T-helper 2 cell treated with Interferon-gamma antibody and Interleukin-4, amounts not matched to agents 5 μg/mL and 100 μg/mL, for 36 hours (primary cell): ENCODE results near the gene IGF1.
A peak's percentile ranks its signal among the peaks of the same experiment; 100 is the strongest.

Experiments
- DNase-seq: peaks from one replicate; pipeline ENCODE4 v3.0.0; 2021; ENCODE audit warnings: low spot score
- H3K27ac Mint-ChIP-seq: one replicate; pipeline ENCODE4 v1.8.0; 2021; ENCODE audit warnings: mild to moderate bottlenecking, mixed read lengths
- H3K27me3 Mint-ChIP-seq: one replicate; pipeline ENCODE4 v1.8.0; 2021; ENCODE audit warnings: low read depth, mixed read lengths
- H3K36me3 Mint-ChIP-seq: one replicate; pipeline ENCODE4 v1.8.0; 2021; ENCODE audit warnings: low read depth, mixed read lengths
- H3K4me1 Mint-ChIP-seq: one replicate; pipeline ENCODE4 v1.8.0; 2021; ENCODE audit warnings: low read depth, mixed read lengths
- H3K4me3 Mint-ChIP-seq: one replicate; pipeline ENCODE4 v1.8.0; 2022; ENCODE audit warnings: mild to moderate bottlenecking, moderate library complexity, mixed read lengths
- H3K9me3 Mint-ChIP-seq: one replicate; pipeline ENCODE4 v1.8.0; 2021; ENCODE audit warnings: mixed read lengths

Gene IGF1

DNA sequence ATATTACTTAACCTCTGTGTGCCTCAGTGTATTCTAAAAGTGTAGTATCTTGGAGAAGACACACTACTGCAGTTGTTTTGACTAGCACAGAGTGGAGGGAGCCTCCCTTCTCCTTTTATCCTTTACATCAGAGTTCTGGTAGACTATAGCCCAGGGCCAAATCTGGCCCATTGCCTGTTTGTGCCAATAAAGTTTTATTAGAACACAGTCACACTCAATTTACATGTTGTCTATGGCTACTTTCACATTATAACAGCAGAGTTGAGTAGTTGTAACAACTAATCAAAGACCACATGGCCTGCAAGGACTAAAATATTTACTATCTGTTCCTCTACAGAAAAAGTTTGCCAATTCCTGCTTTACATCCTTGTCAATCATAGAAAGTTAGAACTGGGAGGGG, 27.7 kb upstream of the IGF1 start:
- Mint-ChIP-seq H3K36me3 (no peaks in the 10 kb centered on the region), H3K27me3 (peaks cover 5% of the 10 kb centered on the region), H3K9me3 (no peaks in the 10 kb centered on the region), H3K4me1 (peaks cover 6% of the 10 kb centered on the region), H3K4me3 (no peak overlapping the region), H3K27ac (no peak overlapping the region)
- no peak for DNase-seq

- Mint-ChIP-seq H3K27me3 (peaks cover 5% of the 10 kb centered on the region), H3K4me1 (peaks cover under 1% of the 10 kb centered on the region), H3K27ac (no peak overlapping the region), H3K36me3 (no peaks in the 10 kb centered on the region), H3K4me3 (no peak overlapping the region), H3K9me3 (no peaks in the 10 kb centered on the region)
- no peak for DNase-seq
Observed at GRCh38 chr12:102507301-102507700, 26.9 kb upstream of the IGF1 start.

DNA sequence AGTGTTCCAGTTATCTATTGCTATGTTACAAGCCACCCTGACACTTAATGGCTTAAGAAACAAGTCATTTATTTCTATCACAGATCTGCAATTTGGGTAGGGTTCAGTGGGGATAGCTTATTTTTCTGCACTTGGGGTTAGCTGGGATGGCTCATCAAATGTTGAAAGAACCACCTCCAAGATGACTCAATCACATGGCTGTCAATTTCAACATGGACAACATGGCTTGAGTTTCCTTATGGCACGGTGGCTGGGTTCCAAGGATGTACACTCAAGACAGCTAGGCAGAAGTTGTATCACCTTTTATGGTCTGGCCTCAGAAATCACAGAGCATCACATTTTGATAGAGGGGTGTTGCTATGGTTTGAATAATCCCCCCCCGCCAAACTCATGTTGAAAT, 24.5 kb upstream of the IGF1 start:
- Mint-ChIP-seq H3K9me3 (no peaks in the 10 kb centered on the region), H3K36me3 (no peaks in the 10 kb centered on the region), H3K27me3 (peaks cover 16% of the 10 kb centered on the region), H3K4me3 (no peak overlapping the region), H3K27ac (no peak overlapping the region), H3K4me1 (no peaks in the 10 kb centered on the region)
- DNase-seq = no peak

- Mint-ChIP-seq H3K27ac (no peak overlapping the region), H3K27me3 (peaks cover 16% of the 10 kb centered on the region), H3K9me3 (no peaks in the 10 kb centered on the region), H3K36me3 (no peaks in the 10 kb centered on the region), H3K4me3 (no peak overlapping the region), H3K4me1 (no peaks in the 10 kb centered on the region)
- DNase-seq = no peak
Observed at GRCh38 chr12:102504280-102504679, 23.9 kb upstream of the IGF1 start.

- no peaks in the 10 kb centered on the region for H3K9me3 Mint-ChIP-seq
- peaks cover 16% of the 10 kb centered on the region for H3K27me3 Mint-ChIP-seq
- H3K27ac Mint-ChIP-seq = no peak overlapping the region
- H3K36me3 Mint-ChIP-seq = no peaks in the 10 kb centered on the region
- no peaks in the 10 kb centered on the region for H3K4me1 Mint-ChIP-seq
- no peak for DNase-seq
- no peak overlapping the region for H3K4me3 Mint-ChIP-seq
Observed at GRCh38 chr12:102503831-102504230, 23.5 kb upstream of the IGF1 start.

GRCh38 chr12:102503056-102503681, 22.8 kb upstream of the IGF1 start:
- Mint-ChIP-seq H3K4me3 (no peak overlapping the region), H3K27me3 (peaks cover 16% of the 10 kb centered on the region), H3K36me3 (no peaks in the 10 kb centered on the region), H3K9me3 (no peaks in the 10 kb centered on the region), H3K27ac (no peak overlapping the region), H3K4me1 (no peaks in the 10 kb centered on the region)
- no peak for DNase-seq

DNA sequence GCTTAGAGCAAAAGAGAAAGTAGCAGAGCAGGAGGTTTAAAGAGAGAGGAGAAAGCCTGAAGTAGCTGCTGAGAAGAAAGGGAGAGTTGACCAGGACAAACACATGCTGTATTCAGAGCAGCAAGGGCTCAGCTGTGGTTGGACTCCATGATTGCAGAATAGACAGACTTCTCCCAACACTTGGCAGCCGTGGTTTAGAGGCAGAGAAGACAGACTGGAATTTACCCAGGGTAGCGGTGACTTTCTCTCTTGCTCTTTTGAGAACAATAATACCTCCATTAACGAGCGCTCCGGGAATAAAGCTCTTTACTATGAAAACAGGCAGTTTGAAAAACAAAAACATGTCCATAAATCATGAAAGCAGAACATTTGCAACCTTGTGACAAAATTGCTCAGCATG, 21.4 kb upstream of the IGF1 start:
- H3K27ac Mint-ChIP-seq = no peak overlapping the region
- no peaks in the 10 kb centered on the region for H3K4me1 Mint-ChIP-seq
- H3K27me3 Mint-ChIP-seq = peaks cover 16% of the 10 kb centered on the region
- no peak overlapping the region for H3K4me3 Mint-ChIP-seq
- no peaks in the 10 kb centered on the region for H3K36me3 Mint-ChIP-seq
- no peaks in the 10 kb centered on the region for H3K9me3 Mint-ChIP-seq
- no peak for DNase-seq

GRCh38 chr12:102498471-102498870, 18.1 kb upstream of the IGF1 start:
- Mint-ChIP-seq H3K4me3 (no peak overlapping the region), H3K27ac (no peak overlapping the region), H3K36me3 (no peaks in the 10 kb centered on the region), H3K9me3 (peaks cover 10% of the 10 kb centered on the region), H3K27me3 (peaks cover 22% of the 10 kb centered on the region), H3K4me1 (no peaks in the 10 kb centered on the region)
- DNase-seq = no peak

GRCh38 chr12:102497743-102498142, 17.4 kb upstream of the IGF1 start:
- peaks cover 17% of the 10 kb centered on the region for H3K9me3 Mint-ChIP-seq
- peaks cover 25% of the 10 kb centered on the region for H3K27me3 Mint-ChIP-seq
- no peaks in the 10 kb centered on the region for H3K36me3 Mint-ChIP-seq
- H3K4me3 Mint-ChIP-seq = no peak overlapping the region
- H3K4me1 Mint-ChIP-seq = no peaks in the 10 kb centered on the region
- H3K27ac Mint-ChIP-seq = no peak overlapping the region
- no peak for DNase-seq

DNA sequence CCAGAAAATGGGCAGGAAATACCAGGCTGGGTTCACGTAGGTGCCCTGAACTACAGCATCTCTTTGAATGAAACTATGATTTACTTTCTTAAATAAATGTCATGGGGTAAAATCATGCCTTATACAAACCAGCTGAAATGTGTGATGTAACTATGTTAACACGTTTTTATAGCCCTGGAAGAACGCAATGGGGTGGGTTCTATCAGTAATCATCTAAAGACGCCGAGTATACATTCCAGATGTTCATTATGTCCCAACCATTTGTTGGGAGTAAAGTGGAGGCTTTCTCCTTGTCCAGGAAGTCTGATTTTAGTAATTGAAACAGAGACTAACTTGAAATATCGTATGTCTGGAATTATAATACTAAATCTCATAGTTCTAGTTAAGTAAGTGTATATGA, 16.2 kb upstream of the IGF1 start:
- Mint-ChIP-seq H3K36me3 (no peaks in the 10 kb centered on the region), H3K9me3 (peaks cover 21% of the 10 kb centered on the region), H3K4me1 (no peaks in the 10 kb centered on the region), H3K27me3 (peaks cover 23% of the 10 kb centered on the region), H3K4me3 (no peak overlapping the region), H3K27ac (no peak overlapping the region)
- DNase-seq = no peak

DNA sequence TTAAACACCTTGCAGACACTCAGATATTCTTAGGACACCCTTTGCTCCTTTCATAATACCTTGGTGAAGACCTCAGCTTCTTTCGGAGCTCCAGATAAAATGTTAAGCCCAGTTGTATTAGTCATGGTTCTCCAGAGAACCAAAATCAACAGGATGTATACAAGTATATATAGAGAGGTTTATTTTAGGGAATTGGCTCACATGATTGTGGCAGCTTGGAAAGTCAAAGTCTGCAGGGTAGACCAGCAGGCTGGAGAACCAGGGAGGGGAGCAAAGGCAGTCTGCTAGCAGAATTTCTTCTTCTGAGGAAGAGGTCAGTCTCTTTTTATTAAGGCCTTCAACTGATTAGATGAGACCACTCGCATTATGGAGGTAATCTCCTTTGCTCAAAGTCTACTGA, 6.9 kb upstream of the IGF1 start:
- H3K27ac Mint-ChIP-seq = no peak overlapping the region
- H3K36me3 Mint-ChIP-seq = no peaks in the 10 kb centered on the region
- peaks cover 19% of the 10 kb centered on the region for H3K27me3 Mint-ChIP-seq
- peaks cover 26% of the 10 kb centered on the region for H3K4me1 Mint-ChIP-seq
- peaks cover 21% of the 10 kb centered on the region for H3K9me3 Mint-ChIP-seq
- no peak overlapping the region for H3K4me3 Mint-ChIP-seq
- DNase-seq = no peak

DNA sequence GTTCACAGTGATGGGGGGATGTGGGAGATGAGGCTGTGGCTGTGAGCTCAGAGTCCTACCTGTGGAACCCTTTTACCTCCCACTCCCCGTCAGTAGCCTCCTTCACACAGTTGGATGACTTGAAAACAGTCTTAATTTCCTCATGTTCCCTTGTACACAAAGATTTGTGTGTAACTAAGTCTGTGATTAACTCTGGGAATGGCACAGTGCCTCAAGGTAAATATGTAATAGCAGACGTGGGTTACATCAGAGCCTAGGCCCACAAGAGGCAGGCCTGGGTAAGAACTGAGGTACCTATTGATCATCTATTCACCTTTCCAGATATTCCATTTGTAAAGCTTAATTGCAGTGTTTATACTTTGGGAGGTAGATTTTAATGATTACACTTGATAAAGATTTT, 5.8 kb upstream of the IGF1 start:
- DNase-seq = no peak
- H3K4me1 Mint-ChIP-seq = peaks cover 30% of the 10 kb centered on the region
- H3K27me3 Mint-ChIP-seq = peaks cover 10% of the 10 kb centered on the region
- no peak overlapping the region for H3K27ac Mint-ChIP-seq
- H3K9me3 Mint-ChIP-seq = peaks cover 19% of the 10 kb centered on the region
- H3K4me3 Mint-ChIP-seq = no peak overlapping the region
- H3K36me3 Mint-ChIP-seq = peaks cover 2% of the 10 kb centered on the region

- Mint-ChIP-seq H3K9me3 (peaks cover 10% of the 10 kb centered on the region), H3K27me3 (no peaks in the 10 kb centered on the region), H3K4me3 (peak overlapping the region; percentile 78)
Observed at GRCh38 chr12:102484428-102484958, 4.1 kb upstream of the IGF1 start.

GRCh38 chr12:102484017-102484416, 3.7 kb upstream of the IGF1 start:
- peaks cover 10% of the 10 kb centered on the region for H3K9me3 Mint-ChIP-seq
- no peaks in the 10 kb centered on the region for H3K27me3 Mint-ChIP-seq
- peaks cover 30% of the 10 kb centered on the region for H3K4me1 Mint-ChIP-seq
- peaks cover 2% of the 10 kb centered on the region for H3K36me3 Mint-ChIP-seq
- no peak for DNase-seq
- H3K4me3 Mint-ChIP-seq = peak overlapping the region; percentile 78
- peak overlapping the region; percentile 88 for H3K27ac Mint-ChIP-seq

More at GRCh38 chr12:102484428-102484958, 4.1 kb upstream of the IGF1 start:
- peak; percentile 78 for DNase-seq
- H3K36me3 Mint-ChIP-seq = peaks cover 2% of the 10 kb centered on the region
- H3K4me1 Mint-ChIP-seq = peaks cover 30% of the 10 kb centered on the region
- peak overlapping the region; percentile 88 for H3K27ac Mint-ChIP-seq

DNA sequence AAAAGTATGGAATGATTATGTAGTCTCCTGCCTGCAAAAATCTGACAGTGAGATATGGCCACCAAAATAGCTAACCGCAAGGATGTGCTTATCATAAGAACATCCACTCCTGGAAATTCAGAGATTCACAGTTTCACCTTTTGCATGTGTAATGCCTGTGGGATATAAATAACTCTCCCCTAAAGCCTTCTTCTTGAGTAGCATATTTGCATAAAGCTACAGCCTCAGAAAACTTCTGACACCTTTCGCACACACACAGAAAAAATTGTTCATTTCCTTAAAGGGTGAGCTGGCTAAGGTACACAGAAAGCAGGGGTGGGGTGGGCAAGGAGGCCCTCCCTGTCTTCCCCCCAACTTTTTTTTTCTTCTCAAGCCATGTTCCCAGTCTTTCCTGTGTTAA, 3.1 kb upstream of the IGF1 start:
- Mint-ChIP-seq H3K9me3 (peaks cover 10% of the 10 kb centered on the region), H3K27me3 (no peaks in the 10 kb centered on the region), H3K4me1 (peaks cover 30% of the 10 kb centered on the region), H3K27ac (peak overlapping the region; percentile 88), H3K4me3 (peak overlapping the region; percentile 78), H3K36me3 (peaks cover 2% of the 10 kb centered on the region)
- peak; percentile 18 for DNase-seq
